ENCODE measurements around the gene BCAS1. TPM values are rescaled to one million over a fixed set of nuclear protein-coding genes. Genes with fewer than 3 reads are reported as not detected.
"Not testable (repeated sequence)": the region's sequence is repeated elsewhere in the genome, so short reads cannot be mapped to it uniquely, and the experiment has no call there.

Gene BCAS1
- total and polyA plus RNA-seq, 2 donors, result 7.5 to 28.1 TPM

GRCh38 chr20:53940907-53941545 lies 129.4 kb downstream of the BCAS1 start:
- Histone ChIP-seq H3K27ac (ENCODE audit: low read depth) (no peak overlapping the region), H3K4me3 (ENCODE audit: low read depth, low read length) (no peak overlapping the region), H3K4me1 (ENCODE audit: insufficient read depth) (no peaks in the 10 kb centered on the region), H3K36me3 (ENCODE audit: insufficient read depth) (no peaks in the 10 kb centered on the region)
- no peak for DNase-seq (ENCODE audit: extremely low spot score)
- WGBS, result 44% methylated on average over 6 of the region's 6 CpGs

GRCh38 chr20:53940360-53940702 lies 130.1 kb downstream of the BCAS1 start:
- H3K27ac ChIP-seq (ENCODE audit: low read depth), result no peak overlapping the region
- H3K36me3 ChIP-seq (ENCODE audit: insufficient read depth), result no peaks in the 10 kb centered on the region
- H3K4me1 ChIP-seq (ENCODE audit: insufficient read depth), result no peaks in the 10 kb centered on the region
- WGBS, result 50% methylated on average over 7 of the region's 7 CpGs
- no peak for DNase-seq (ENCODE audit: extremely low spot score)
- H3K4me3 ChIP-seq (ENCODE audit: low read depth, low read length), result no peak overlapping the region

DNA sequence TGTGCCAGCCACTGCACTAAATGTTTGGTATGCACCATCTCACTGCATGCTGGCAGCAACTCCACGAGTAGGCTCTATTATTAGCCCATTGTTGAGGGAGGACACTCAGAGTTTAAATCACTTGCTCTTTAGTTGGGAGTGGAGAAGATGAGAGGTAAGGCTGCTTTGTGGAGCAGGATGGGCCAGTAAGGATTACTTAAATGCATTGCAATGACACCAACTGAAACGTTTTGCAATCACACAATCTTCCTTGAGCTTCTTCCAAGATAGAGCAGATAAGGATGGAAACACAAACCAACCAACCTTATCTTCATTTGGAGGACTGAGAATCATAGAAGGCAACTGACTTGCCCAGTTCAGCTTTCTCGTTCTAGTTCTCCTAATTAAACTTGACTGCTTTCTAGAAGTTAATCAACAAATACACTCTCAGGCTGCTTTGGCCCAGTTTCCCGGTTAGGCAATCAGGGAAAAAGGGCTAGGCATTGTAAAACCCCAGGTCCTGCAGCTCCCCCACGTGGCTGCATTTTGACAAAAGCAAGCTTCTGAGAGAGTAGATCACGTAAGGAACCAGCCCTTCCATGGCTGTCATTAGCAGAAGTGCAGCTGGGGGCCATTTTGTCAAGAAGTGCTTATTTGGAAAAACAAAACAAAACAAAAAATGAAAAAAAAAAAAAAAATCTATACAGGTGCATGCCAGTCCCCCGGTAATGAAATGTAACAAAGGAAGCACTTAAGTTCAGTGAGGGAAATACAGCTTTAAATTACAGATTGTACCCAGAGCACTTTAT lies 130.6 kb downstream of the BCAS1 start:
- Histone ChIP-seq H3K27ac (ENCODE audit: low read depth) (no peak overlapping the region), H3K4me1 (ENCODE audit: insufficient read depth) (no peaks in the 10 kb centered on the region), H3K36me3 (ENCODE audit: insufficient read depth) (no peaks in the 10 kb centered on the region), H3K4me3 (ENCODE audit: low read depth, low read length) (no peak overlapping the region)
- WGBS, result 11% methylated on average over 7 of the region's 7 CpGs
- DNase-seq (ENCODE audit: extremely low spot score), result peak; percentile 78

DNA sequence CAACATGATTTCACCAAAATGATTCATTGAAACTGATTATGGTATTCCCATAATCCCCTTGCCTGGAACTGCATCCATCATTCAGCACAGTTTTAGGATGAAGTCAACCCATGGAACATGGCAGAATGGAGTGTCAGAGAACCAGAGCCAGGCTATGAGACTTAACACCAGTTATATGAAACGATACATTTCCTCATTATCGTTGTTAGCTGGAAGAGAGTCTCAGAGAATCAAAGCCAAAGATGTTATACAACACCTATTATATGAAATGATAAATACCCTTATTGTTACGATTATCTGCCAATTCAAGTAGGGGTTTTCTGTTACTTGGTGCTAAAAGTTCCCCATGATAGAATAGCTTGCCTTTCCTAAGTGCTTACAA lies 131.2 kb downstream of the BCAS1 start:
- Histone ChIP-seq H3K4me1 (ENCODE audit: insufficient read depth) (no peaks in the 10 kb centered on the region), H3K4me3 (ENCODE audit: low read depth, low read length) (no peak overlapping the region), H3K36me3 (ENCODE audit: insufficient read depth) (no peaks in the 10 kb centered on the region), H3K27ac (ENCODE audit: low read depth) (no peak overlapping the region)
- WGBS, result 39% methylated on average over 3 of the region's 3 CpGs
- no peak for DNase-seq (ENCODE audit: extremely low spot score)

GRCh38 chr20:53938739-53939138 lies 131.7 kb downstream of the BCAS1 start:
- DNase-seq (ENCODE audit: extremely low spot score), result no peak
- H3K4me1 ChIP-seq (ENCODE audit: insufficient read depth), result no peaks in the 10 kb centered on the region
- WGBS, result 85% methylated on average over 1 of the region's 1 CpG
- no peaks in the 10 kb centered on the region for H3K36me3 ChIP-seq (ENCODE audit: insufficient read depth)
- no peak overlapping the region for H3K27ac ChIP-seq (ENCODE audit: low read depth)
- H3K4me3 ChIP-seq (ENCODE audit: low read depth, low read length), result no peak overlapping the region

GRCh38 chr20:53937929-53938367 lies 132.4 kb downstream of the BCAS1 start:
- 97% methylated on average over 5 of the region's 5 CpGs for WGBS
- H3K27ac ChIP-seq (ENCODE audit: low read depth), result no peak overlapping the region
- H3K36me3 ChIP-seq (ENCODE audit: insufficient read depth), result no peaks in the 10 kb centered on the region
- no peak for DNase-seq (ENCODE audit: extremely low spot score)
- H3K4me3 ChIP-seq (ENCODE audit: low read depth, low read length), result no peak overlapping the region
- no peaks in the 10 kb centered on the region for H3K4me1 ChIP-seq (ENCODE audit: insufficient read depth)

DNA sequence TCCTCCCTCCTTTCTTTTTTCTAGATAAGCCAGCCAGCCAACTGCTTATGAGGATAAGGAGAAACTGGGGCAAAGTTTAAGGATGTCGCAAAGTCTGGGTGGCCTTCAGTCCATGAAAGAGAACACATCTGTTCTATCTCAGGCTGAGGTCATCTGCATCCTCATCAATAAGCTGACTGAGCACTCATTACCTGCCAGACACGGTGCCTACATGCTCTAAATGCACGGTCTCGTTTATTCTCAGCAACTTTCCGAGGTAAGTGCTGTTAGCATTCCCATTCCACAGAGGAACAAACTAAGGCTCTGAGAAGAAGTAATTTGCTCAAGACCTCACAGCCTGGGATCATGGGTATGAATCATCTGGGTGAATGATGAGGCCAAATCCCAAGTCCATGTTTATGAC lies 133.1 kb downstream of the BCAS1 start:
- Histone ChIP-seq H3K27ac (ENCODE audit: low read depth) (no peak overlapping the region), H3K4me1 (ENCODE audit: insufficient read depth) (no peaks in the 10 kb centered on the region), H3K4me3 (ENCODE audit: low read depth, low read length) (no peak overlapping the region), H3K36me3 (ENCODE audit: insufficient read depth) (no peaks in the 10 kb centered on the region)
- no peak for DNase-seq (ENCODE audit: extremely low spot score)
- WGBS, result 84% methylated on average over 5 of the region's 5 CpGs

DNA sequence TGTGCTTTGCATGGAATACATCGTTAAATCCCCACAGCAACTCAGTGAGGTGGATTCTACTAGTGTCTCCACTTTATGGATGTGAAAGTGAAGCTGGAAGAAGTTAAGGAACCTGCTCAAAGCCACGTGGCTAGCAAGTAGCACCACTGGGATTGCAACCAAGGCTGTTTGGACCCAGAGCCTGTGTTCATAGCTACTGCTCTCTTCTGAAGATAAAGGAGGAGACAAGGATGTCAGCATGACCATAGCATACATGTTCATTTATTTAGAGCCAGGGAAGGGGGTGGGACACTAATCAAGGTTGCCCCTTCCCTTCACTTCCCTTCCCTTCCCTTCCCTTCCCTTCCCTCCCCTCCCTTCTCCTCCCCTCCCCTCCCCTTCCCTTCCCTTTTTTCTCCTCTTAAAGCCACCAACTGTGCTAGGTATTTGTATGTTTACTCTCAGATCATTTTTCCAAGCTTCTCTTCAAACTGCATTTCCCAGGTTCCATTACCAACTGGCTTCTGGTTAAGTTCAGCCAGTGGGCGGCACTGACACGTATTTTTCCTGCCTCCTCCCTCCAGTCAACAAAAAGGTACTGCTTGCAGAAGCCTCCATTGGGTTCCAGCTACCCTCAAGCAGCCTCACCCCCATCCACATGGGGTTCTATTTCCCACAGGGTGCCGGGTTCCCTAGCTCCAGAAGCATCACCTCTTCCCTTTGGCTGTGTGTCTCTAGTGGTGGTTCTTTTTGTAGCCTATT lies 134.9 kb downstream of the BCAS1 start:
- WGBS, result 68% methylated on average over 5 of the region's 5 CpGs
- no peaks in the 10 kb centered on the region for H3K4me1 ChIP-seq (ENCODE audit: insufficient read depth)
- H3K4me3 ChIP-seq (ENCODE audit: low read depth, low read length), result no peak overlapping the region
- no peak for DNase-seq (ENCODE audit: extremely low spot score)
- no peaks in the 10 kb centered on the region for H3K36me3 ChIP-seq (ENCODE audit: insufficient read depth)
- no peak overlapping the region for H3K27ac ChIP-seq (ENCODE audit: low read depth)

DNA sequence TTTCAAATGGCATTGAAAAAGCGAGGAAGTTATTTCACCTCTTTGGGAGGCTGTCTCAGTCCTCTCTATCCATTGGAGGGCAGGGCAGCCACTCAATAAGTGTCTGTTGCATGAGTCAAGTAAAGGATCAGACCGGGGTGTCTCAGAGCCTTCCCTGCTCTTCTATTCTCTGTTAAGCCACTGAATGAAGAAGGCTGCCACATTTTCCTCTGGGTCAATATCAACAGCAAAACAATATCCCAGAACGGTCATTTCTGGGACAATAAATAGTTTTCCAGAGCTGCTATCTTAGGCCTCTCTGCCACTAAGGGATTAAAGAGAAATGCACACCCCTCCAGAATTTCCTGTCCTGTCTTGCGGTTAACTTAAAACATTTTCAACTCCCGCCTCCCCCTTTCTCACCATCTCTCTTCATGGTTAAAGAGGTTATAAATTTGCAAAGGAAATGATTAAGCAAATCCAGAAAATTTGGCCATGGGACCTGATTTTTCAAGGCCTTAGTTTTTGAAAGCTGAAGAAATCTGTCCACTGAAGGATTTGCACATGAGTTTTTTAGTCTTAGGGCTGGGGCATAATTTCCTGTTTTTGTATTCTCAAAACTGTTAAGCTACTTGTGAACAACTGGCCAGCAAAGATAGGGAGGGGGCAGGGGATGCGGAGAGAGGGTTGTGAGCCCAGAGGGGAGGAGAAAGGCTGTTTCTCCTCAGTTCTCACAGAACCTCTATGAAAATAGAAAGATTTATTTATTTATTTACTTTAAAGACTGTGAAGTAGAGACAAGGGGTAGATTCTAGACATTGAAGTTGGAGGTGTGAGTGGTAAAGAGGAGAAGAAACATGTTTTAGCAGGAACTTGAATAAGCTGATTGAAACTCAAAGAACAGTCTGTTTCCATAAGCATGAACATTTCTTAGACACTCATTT lies 135.7 kb downstream of the BCAS1 start:
- Histone ChIP-seq H3K27ac (ENCODE audit: low read depth) (peak overlapping the region; percentile 31), H3K36me3 (ENCODE audit: insufficient read depth) (no peaks in the 10 kb centered on the region), H3K4me3 (ENCODE audit: low read depth, low read length) (no peak overlapping the region), H3K4me1 (ENCODE audit: insufficient read depth) (no peaks in the 10 kb centered on the region)
- DNase-seq (ENCODE audit: extremely low spot score), result no peak
- WGBS, result 47% methylated on average over 6 of the region's 6 CpGs

- H3K27ac ChIP-seq (ENCODE audit: low read depth), result no peak overlapping the region
- no peak for DNase-seq (ENCODE audit: extremely low spot score)
- H3K4me3 ChIP-seq (ENCODE audit: low read depth, low read length), result no peak overlapping the region
- 94% methylated on average over 2 of the region's 2 CpGs for WGBS
- no peaks in the 10 kb centered on the region for H3K4me1 ChIP-seq (ENCODE audit: insufficient read depth)
- H3K36me3 ChIP-seq (ENCODE audit: insufficient read depth), result no peaks in the 10 kb centered on the region
Measured at GRCh38 chr20:53933232-53933846, 137.1 kb downstream of the BCAS1 start.

DNA sequence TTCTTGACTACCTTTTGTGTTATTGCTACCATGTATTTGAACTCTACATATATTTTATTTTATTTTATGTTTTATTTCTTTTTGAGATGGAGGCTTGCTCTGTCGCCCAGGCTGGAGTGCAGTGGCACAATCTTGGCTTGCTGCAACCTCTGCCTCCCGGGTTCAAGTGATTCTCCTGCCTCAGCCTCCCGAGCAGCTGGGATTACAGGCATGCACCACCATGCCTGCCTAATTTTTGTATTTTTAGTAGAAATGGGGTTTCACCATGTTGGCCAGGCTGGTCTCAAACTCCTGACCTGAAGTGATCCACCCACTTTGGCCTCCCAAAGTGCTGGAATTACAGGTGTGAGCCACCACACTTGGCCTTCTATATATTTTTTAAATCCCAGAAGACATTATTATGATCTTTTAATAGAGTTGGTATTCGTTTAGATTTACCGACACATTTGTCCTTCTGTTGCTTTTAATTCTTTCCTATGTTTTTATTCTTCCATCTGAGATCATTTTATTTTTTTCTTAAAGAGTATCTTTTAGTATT lies 137.7 kb downstream of the BCAS1 start:
- DNase-seq (ENCODE audit: extremely low spot score); H3K36me3 ChIP-seq (ENCODE audit: insufficient read depth); H3K4me3 ChIP-seq (ENCODE audit: low read depth, low read length); H3K27ac ChIP-seq (ENCODE audit: low read depth); H3K4me1 ChIP-seq (ENCODE audit: insufficient read depth): not testable (repeated sequence)
- WGBS, result 95% methylated on average over 5 of the region's 5 CpGs

DNA sequence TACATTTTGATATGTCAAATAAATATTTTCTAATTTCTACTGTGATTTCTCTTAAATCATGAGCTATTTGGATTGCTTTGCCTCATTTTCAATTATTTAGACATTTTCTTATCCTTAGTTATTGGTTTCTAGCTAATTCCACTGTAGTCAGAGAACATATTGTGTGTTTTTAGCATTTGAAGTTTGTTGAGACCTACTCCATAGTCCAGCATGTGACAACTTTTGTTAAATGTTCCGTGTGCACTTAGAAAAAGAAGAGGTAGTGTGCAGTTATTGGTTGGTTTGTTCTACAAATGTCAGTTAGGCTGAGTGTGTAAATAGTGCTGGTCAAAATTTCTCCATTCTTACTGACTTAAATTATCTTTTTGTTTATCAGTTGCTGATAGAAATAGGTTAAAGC lies 138.8 kb downstream of the BCAS1 start:
- no peak for DNase-seq (ENCODE audit: extremely low spot score)
- 83% methylated on average over 1 of the region's 1 CpG for WGBS
- no peaks in the 10 kb centered on the region for H3K36me3 ChIP-seq (ENCODE audit: insufficient read depth)
- no peaks in the 10 kb centered on the region for H3K4me1 ChIP-seq (ENCODE audit: insufficient read depth)
- H3K4me3 ChIP-seq (ENCODE audit: low read depth, low read length), result no peak overlapping the region
- no peak overlapping the region for H3K27ac ChIP-seq (ENCODE audit: low read depth)
